ENCODE results near the gene FMR1. TPM values are rescaled to one million over a fixed set of nuclear protein-coding genes. Genes with fewer than 3 reads are reported as not detected.

FMR1 gene
- total RNA-seq, 2 donors from 2014 or later = 19.1 to 24.4 TPM

GRCh38 chrX:147917700-147918695, 6.3 kb downstream of the FMR1 start:
- WGBS, 2 donors = 54 to 62% methylated on average over 10 of the region's 10 CpGs
- no peak for DNase-seq
- Histone ChIP-seq H3K27me3 (no peaks in the 10 kb centered on the region), H3K4me3 (no peak overlapping the region), H3K27ac (no peak overlapping the region), H3K36me3 (replicated peaks in 1 of 2; ENCODE audit: insufficient read depth in 1 of 2, low read depth in 2 of 2) (no peaks in the 10 kb centered on the region), H3K4me1 (no peaks in the 10 kb centered on the region), H3K9me3 (no peaks in the 10 kb centered on the region)
- intact Hi-C loops (cut with DNase I) = no loop called here
- no peak for TF ChIP-seq POLR2A (IDR thresholded peaks at IDR 0.05)
- TF ChIP-seq CTCF (IDR thresholded peaks at IDR 0.05) = no peak
- ATAC-seq = no peak

GRCh38 chrX:147920161-147920666, 8.5 kb downstream of the FMR1 start:
- no peak for ATAC-seq
- TF ChIP-seq POLR2A (IDR thresholded peaks at IDR 0.05) = no peak
- TF ChIP-seq CTCF (IDR thresholded peaks at IDR 0.05) = no peak
- intact Hi-C loops (cut with DNase I) = no loop called here

GRCh38 chrX:147923605-147924004, 11.9 kb downstream of the FMR1 start:
- DNase-seq (no peak), ATAC-seq (no peak)
- H3K36me3 ChIP-seq (replicated peaks in 1 of 2; ENCODE audit: insufficient read depth in 1 of 2, low read depth in 2 of 2) = no peaks in the 10 kb centered on the region
- H3K4me3 ChIP-seq = no peak overlapping the region
- no peak for TF ChIP-seq POLR2A (IDR thresholded peaks at IDR 0.05)
- no peak for TF ChIP-seq CTCF (IDR thresholded peaks at IDR 0.05)
- H3K27me3 ChIP-seq = no peaks in the 10 kb centered on the region
- no peak overlapping the region for H3K27ac ChIP-seq
- intact Hi-C loops (cut with DNase I) = no loop called here
- 45 to 70% methylated on average over 1 of the region's 1 CpG for WGBS, 2 donors
- no peaks in the 10 kb centered on the region for H3K9me3 ChIP-seq
- no peaks in the 10 kb centered on the region for H3K4me1 ChIP-seq

More at GRCh38 chrX:147920161-147920666, 8.5 kb downstream of the FMR1 start:
- H3K36me3 ChIP-seq (replicated peaks in 1 of 2; ENCODE audit: insufficient read depth in 1 of 2, low read depth in 2 of 2) = no peaks in the 10 kb centered on the region
- no peaks in the 10 kb centered on the region for H3K9me3 ChIP-seq
- no peak overlapping the region for H3K27ac ChIP-seq
- H3K27me3 ChIP-seq = no peaks in the 10 kb centered on the region
- no peaks in the 10 kb centered on the region for H3K4me1 ChIP-seq
- DNase-seq = no peak
- WGBS, 2 donors = 68 to 90% methylated on average over 3 of the region's 3 CpGs
- H3K4me3 ChIP-seq = no peak overlapping the region

- no peak for DNase-seq
- Histone ChIP-seq H3K4me1 (no peaks in the 10 kb centered on the region), H3K9me3 (no peaks in the 10 kb centered on the region), H3K27ac (no peak overlapping the region), H3K27me3 (no peaks in the 10 kb centered on the region), H3K4me3 (no peak overlapping the region), H3K36me3 (replicated peaks in 1 of 2; ENCODE audit: insufficient read depth in 1 of 2, low read depth in 2 of 2) (no peaks in the 10 kb centered on the region)
- 94 to 98% methylated on average over 4 of the region's 4 CpGs for WGBS, 2 donors
- no peak for ATAC-seq
- TF ChIP-seq CTCF (IDR thresholded peaks at IDR 0.05) = no peak
- no peak for TF ChIP-seq POLR2A (IDR thresholded peaks at IDR 0.05)
- intact Hi-C loops (cut with DNase I) = no loop called here
Measured at GRCh38 chrX:147927256-147927655, 15.5 kb downstream of the FMR1 start.

Measured in body of pancreas (tissue), 4 donors.